IPS-18a (cell line): Measurements from ENCODE around the gene SLC24A1.
A peak's percentile ranks its signal among the peaks of the same experiment; 100 is the strongest.
"Not testable (repeated sequence)": the region's sequence is repeated elsewhere in the genome, so short reads cannot be mapped to it uniquely, and the experiment has no call there.

ENCODE experiments used
- H3K27ac ChIP-seq: one replicate; pipeline ENCODE4 v1.5.1; 2013; ENCODE audit warnings: low read length
- H3K27me3 ChIP-seq: one replicate; pipeline ENCODE4 v1.6.1; 2013; ENCODE audit warnings: mild to moderate bottlenecking, low read length; ENCODE audit not compliant: control insufficient read depth, insufficient read depth
- H3K36me3 ChIP-seq: one replicate; pipeline ENCODE4 v1.6.1; 2013; ENCODE audit warnings: low read depth, low read length; ENCODE audit not compliant: control insufficient read depth
- H3K4me1 ChIP-seq: one replicate; pipeline ENCODE4 v1.6.1; 2013; ENCODE audit warnings: low read depth, low read length; ENCODE audit not compliant: control insufficient read depth
- H3K4me3 ChIP-seq: one replicate; pipeline ENCODE4 v1.5.1; 2013; ENCODE audit warnings: low read length
- H3K9ac ChIP-seq: one replicate; pipeline ENCODE4 v1.6.1; 2013; ENCODE audit warnings: mild to moderate bottlenecking, low read length, moderate library complexity
- H3K9me3 ChIP-seq: one replicate; pipeline ENCODE4 v1.6.1; 2013; ENCODE audit warnings: low read depth, low read length; ENCODE audit not compliant: control insufficient read depth

SLC24A1 gene

GRCh38 chr15:65598468-65598867 lies 23.3 kb upstream of the SLC24A1 start:
- H3K27ac ChIP-seq: no peak overlapping the region
- H3K36me3 ChIP-seq: peaks cover 59% of the 10 kb centered on the region
- H3K4me1 ChIP-seq: no peaks in the 10 kb centered on the region
- H3K27me3 ChIP-seq: no peaks in the 10 kb centered on the region
- H3K9me3 ChIP-seq: no peaks in the 10 kb centered on the region
- no peak overlapping the region for H3K9ac ChIP-seq
- H3K4me3 ChIP-seq: no peak overlapping the region

GRCh38 chr15:65599677-65600076 lies 22.1 kb upstream of the SLC24A1 start:
- no peak overlapping the region for H3K9ac ChIP-seq
- H3K36me3 ChIP-seq: peaks cover 58% of the 10 kb centered on the region
- H3K27me3 ChIP-seq: no peaks in the 10 kb centered on the region
- no peaks in the 10 kb centered on the region for H3K4me1 ChIP-seq
- H3K4me3 ChIP-seq: no peak overlapping the region
- no peak overlapping the region for H3K27ac ChIP-seq
- H3K9me3 ChIP-seq: no peaks in the 10 kb centered on the region

- Histone ChIP-seq H3K4me1 (no peaks in the 10 kb centered on the region), H3K36me3 (peaks cover 34% of the 10 kb centered on the region), H3K9me3 (no peaks in the 10 kb centered on the region), H3K9ac (no peak overlapping the region), H3K27me3 (no peaks in the 10 kb centered on the region), H3K27ac (no peak overlapping the region), H3K4me3 (no peak overlapping the region)
Measured at GRCh38 chr15:65603134-65603533, 18.6 kb upstream of the SLC24A1 start.

DNA sequence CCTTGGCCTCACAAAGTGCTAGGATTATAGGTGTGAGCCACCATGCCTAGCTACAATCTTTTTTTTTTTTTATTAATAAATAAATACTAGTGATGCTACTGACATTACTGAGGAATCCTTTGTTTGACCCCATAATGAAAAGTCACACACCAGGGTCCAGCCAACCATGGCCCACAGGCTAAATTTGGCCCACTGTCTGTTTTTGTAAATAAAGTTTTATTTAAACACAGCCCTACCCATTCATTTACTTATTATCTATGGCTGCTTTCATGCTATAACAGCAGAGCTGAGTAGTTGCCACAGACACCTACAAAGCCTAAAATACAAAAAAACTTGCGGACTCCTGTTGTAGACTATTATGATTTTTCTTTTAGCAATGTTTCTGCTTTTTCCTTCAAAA lies 18.2 kb upstream of the SLC24A1 start:
- H3K4me3 ChIP-seq: no peak overlapping the region
- no peaks in the 10 kb centered on the region for H3K4me1 ChIP-seq
- H3K9ac ChIP-seq: no peak overlapping the region
- no peak overlapping the region for H3K27ac ChIP-seq
- H3K9me3 ChIP-seq: no peaks in the 10 kb centered on the region
- no peaks in the 10 kb centered on the region for H3K27me3 ChIP-seq
- H3K36me3 ChIP-seq: peaks cover 31% of the 10 kb centered on the region

DNA sequence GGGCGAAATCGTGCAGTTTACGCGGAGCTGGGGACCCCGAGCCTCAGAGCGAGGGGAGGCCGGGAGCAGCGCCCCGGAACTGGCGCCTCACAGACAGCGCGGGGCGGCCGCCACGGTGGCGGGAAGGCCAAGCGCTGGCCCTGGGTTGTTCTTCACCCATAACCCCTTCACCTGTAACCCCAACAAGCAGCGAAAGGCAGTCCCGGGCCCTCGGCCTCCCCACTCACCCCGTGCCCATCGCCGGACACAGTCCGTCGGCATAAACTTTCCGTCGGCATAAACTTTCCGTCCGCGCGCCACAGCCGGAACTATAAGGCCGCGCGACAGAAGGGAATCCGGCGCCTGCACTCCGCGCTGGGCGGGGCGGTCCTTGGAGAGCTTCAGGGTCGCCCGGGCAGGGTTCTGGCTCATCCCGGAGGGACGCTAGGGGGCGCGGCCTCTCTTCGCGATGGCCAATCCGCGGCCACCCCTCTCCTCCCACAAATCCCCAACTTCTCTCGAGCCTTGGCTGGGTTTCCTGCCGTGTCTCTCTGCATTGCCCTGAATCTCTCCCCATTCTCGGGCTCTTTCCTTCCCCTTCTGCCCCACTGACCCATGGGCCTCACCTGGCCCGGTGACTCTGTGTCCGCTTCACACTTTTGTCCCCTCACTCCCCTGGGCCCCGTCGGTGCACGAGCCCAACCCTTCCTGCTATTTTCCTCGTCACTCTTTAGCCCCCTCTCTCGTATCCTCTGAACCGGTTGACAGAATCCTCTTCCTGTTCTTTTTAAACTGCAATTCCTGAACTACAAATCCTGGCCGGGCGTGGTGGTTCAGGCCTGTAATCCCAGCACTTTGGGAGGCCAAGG lies 10.6 kb upstream of the SLC24A1 start, which contains the start of gene INTS14:
TSS of gene INTS14 (minus strand) at position 261 of the 848 bp plus-strand sequence. CDS start 3,751 bp downstream, outside the sequence.
- Histone ChIP-seq H3K27ac (peak within 1 kb of the TSS; percentile 83), H3K36me3 (no peaks in the 10 kb centered on the region), H3K9ac (peak within 1 kb of the TSS; percentile 90), H3K4me3 (peak within 1 kb of the TSS; percentile 93), H3K4me1 (peaks cover 11% of the 10 kb centered on the region), H3K27me3 (no peaks in the 10 kb centered on the region), H3K9me3 (no peaks in the 10 kb centered on the region)

- Histone ChIP-seq H3K36me3 (no peaks in the 10 kb centered on the region), H3K4me1 (peaks cover 11% of the 10 kb centered on the region), H3K9me3 (no peaks in the 10 kb centered on the region), H3K4me3 (peak overlapping the region; percentile 93), H3K27ac (peak overlapping the region; percentile 82), H3K27me3 (no peaks in the 10 kb centered on the region), H3K9ac (peak overlapping the region; percentile 90)
Measured at GRCh38 chr15:65611888-65612615, 9.7 kb upstream of the SLC24A1 start.

- Histone ChIP-seq H3K9me3 (no peaks in the 10 kb centered on the region), H3K27me3 (no peaks in the 10 kb centered on the region), H3K4me3 (no peak overlapping the region), H3K36me3 (no peaks in the 10 kb centered on the region), H3K27ac (no peak overlapping the region), H3K9ac (no peak overlapping the region), H3K4me1 (peaks cover 11% of the 10 kb centered on the region)
Measured at GRCh38 chr15:65612616-65612946, 9.2 kb upstream of the SLC24A1 start.

DNA sequence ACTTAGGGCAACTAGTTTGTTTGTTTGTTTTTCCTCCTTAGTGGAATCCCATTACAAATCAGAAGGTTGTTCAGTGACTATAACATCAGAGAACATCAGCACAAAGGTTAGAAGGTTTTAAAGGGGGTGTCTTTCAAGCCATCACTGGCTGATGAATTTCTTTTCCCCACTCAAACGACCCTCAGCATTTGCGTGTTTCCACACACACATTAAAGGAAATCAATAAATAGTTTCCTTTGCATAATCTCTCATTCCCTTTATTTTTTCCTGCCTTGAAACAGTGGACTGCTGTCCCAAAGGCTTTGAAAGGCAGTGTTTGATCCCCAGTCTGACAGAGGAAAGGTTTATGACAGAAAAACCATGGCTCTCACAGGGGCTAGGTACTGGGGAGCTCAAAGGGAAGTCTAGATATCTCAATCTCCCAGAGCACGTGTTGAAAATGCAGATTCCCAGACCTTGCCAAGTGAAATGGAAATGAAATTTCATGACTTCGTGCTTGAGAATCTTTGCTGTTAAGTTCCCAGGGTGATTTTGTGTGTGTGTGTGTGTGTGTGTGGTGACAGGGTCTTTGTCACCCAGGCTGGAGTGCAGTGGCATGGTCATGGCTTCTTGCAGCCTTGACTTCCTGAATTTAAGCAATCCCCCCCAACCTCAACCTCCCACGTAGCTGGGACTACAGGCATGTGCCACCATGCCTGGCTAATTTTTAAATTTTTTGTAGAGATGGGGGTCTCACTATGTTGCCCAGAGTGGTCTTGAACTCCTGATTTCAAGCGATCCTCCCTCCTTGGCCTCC lies 8.6 kb upstream of the SLC24A1 start:
- no peak overlapping the region for H3K27ac ChIP-seq

DNA sequence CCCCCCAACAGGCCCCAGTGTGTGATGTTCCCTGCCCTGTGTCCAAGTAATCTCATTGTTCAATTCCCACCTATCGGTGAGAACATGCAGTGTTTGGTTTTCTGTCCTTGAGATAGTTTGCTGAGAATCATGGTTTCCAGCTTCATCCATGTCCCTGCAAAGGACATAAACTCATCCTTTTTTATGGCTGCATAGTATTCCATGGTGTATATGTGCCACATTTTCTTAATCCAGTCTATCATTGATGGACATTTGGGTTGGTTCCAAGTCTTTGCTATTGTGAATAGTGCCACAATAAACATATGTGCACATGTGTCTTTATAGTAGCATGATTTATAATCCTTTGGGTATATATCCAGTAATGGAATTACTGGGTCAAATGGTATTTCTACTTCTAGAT lies 5.9 kb upstream of the SLC24A1 start:
- H3K4me1 ChIP-seq: peaks cover 22% of the 10 kb centered on the region
- H3K9ac ChIP-seq, H3K27ac ChIP-seq, H3K36me3 ChIP-seq, H3K4me3 ChIP-seq, H3K27me3 ChIP-seq, H3K9me3 ChIP-seq: not testable (repeated sequence)

More for the DNA sequence above, 8.6 kb upstream of the SLC24A1 start:
- Histone ChIP-seq H3K9ac (no peak overlapping the region), H3K4me1 (peaks cover 11% of the 10 kb centered on the region), H3K4me3 (no peak overlapping the region), H3K27me3 (no peaks in the 10 kb centered on the region), H3K9me3 (no peaks in the 10 kb centered on the region), H3K36me3 (no peaks in the 10 kb centered on the region)

DNA sequence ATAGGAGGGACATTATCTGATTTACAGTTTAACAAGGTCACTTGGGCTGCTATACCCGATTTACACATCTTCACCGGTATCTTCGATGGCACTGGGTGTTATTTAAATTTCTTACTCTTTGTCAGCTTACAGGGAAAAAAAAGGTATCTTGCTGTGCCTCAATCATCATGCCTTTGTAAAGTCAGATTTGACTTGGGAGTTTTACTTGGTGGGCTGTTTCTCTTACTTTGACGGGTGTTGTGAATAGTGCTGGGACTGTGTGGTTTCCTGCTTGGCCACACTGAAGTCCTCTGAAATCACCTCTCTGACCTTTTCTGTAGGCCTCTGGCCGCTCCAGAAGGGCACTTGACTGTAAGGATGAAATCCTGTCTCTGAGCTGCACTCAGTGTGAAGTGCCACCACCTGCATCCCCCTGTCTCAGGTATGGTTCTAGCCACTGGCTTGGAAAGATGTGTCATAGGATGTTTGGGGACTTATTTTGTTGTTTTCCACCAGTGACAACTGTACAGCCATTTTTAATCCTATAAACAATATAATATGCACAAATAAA lies 3.1 kb upstream of the SLC24A1 start:
- Histone ChIP-seq H3K9ac (no peak overlapping the region), H3K27me3 (no peaks in the 10 kb centered on the region), H3K4me1 (peaks cover 11% of the 10 kb centered on the region), H3K36me3 (no peaks in the 10 kb centered on the region), H3K27ac (no peak overlapping the region), H3K4me3 (no peak overlapping the region), H3K9me3 (no peaks in the 10 kb centered on the region)

- Histone ChIP-seq H3K4me3 (no peak overlapping the region), H3K9me3 (no peaks in the 10 kb centered on the region), H3K36me3 (no peaks in the 10 kb centered on the region), H3K27ac (no peak overlapping the region), H3K4me1 (peaks cover 11% of the 10 kb centered on the region), H3K27me3 (no peaks in the 10 kb centered on the region), H3K9ac (no peak overlapping the region)
Measured at GRCh38 chr15:65619626-65620290, 2.0 kb upstream of the SLC24A1 start.
